Ramos (cell line): ENCODE results near the gene CYB561.

ENCODE experiments used
- in situ Hi-C: fragments of 300-500 bp; cut with MboI; formaldehyde crosslinking; loops from one replicate; pipeline ENCODE4 v1.14.3; 2022; ENCODE audit warnings: low sequenced_read_pairs; ENCODE audit not compliant: unreplicated experiment

CYB561 gene

GRCh38 chr17:63420868-63421680 is 25.0 kb downstream of the CYB561 start:
- in situ Hi-C loops: loop anchor here (5.0 to 25.0 kb wide), 2 partner anchors 196 to 734 kb away; no protein-coding TSS in a partner anchor

GRCh38 chr17:63419949-63420867 is 25.9 kb downstream of the CYB561 start:
- in situ Hi-C loops: loop anchor here (5.0 to 25.0 kb wide), 2 partner anchors 197 to 733 kb away; no protein-coding TSS in a partner anchor

DNA sequence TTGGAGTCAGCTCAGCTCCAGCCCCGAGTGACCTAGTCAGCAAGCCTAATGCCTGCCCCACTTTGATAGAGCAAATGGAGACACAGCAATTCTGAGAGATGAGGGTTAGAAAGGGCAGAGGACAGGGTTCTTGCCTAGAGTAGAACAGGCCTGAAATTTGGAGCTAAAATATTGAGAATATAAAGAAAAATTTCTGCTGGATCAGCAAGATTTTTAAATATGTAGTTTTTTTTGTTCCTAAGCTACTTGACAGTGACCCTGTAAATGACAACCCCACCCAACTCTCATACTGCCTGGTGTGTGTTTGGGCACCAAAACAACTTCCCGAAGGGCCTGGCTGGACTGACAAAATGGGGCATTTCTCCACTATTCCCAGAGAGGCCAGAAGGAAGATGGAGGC is 26.7 kb downstream of the CYB561 start:
- in situ Hi-C loops: loop anchor here (25.0 kb wide), 1 partner anchor 732 kb away; no protein-coding TSS in a partner anchor

DNA sequence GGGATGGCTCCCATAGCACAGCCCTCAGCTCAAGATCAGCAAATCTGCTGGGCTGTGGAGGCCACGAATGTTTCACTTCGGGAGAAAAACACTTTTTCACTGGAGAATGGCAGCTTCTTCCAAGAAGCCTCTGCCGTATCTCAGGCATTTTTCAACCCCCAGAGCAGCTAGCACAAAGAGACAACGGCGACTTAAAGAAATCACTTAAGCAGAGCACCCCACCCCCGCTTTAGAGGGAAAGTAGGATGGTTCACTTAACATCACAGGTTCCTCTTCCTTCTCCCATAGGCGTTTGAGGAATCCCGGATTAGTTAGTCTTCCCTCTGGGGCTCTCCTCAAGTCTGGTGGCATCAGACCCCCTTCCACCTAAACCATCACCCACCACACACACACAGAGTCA is 27.6 kb downstream of the CYB561 start:
- in situ Hi-C loops: loop anchor here (25.0 kb wide), 1 partner anchor 731 kb away; no protein-coding TSS in a partner anchor

DNA sequence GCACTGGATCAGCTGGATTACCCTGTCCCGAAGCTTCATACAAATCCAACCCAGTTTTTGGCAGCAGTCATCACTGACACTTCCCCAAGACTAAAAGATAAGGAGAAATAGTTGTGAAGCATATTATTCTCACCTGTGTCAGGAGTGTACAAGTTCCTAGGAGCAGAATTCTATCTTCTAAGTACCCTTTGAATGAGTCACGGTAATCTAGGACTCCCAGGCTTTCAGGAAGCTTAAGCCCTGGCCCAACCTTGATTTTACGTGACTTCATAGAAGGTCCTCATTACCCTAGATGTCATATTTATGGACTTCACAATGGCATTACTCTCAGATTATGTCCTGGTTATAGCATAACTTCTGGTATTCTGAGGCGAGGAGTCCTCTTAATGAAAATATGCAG is 31.9 kb downstream of the CYB561 start:
- in situ Hi-C loops: loop anchor here (25.0 kb wide), 1 partner anchor 727 kb away; no protein-coding TSS in a partner anchor

GRCh38 chr17:63413128-63413527 is 33.0 kb downstream of the CYB561 start:
- in situ Hi-C loops: loop anchor here (25.0 kb wide), 1 partner anchor 726 kb away; no protein-coding TSS in a partner anchor

DNA sequence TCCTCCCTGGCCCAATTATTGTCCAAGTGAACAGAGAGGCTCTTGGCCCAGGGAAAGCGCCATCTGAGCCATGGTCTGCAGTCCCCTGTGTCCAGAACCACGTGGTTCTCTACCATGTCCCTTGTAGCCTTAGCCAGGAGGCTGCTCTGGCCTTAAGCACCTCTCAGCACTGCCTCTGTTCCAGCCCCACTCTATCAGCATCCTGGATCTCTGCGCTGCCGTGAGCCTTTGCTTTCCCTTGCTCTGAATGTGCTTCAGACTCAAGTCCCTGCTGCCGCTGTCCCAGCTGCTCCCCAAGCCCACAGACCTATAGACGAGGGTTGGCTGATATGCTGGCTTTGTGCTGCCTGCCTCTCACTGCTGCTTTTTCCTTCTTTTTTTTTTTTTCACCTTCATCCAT is 33.9 kb downstream of the CYB561 start:
- in situ Hi-C loops: loop anchor here (25.0 kb wide), 1 partner anchor 725 kb away; no protein-coding TSS in a partner anchor

DNA sequence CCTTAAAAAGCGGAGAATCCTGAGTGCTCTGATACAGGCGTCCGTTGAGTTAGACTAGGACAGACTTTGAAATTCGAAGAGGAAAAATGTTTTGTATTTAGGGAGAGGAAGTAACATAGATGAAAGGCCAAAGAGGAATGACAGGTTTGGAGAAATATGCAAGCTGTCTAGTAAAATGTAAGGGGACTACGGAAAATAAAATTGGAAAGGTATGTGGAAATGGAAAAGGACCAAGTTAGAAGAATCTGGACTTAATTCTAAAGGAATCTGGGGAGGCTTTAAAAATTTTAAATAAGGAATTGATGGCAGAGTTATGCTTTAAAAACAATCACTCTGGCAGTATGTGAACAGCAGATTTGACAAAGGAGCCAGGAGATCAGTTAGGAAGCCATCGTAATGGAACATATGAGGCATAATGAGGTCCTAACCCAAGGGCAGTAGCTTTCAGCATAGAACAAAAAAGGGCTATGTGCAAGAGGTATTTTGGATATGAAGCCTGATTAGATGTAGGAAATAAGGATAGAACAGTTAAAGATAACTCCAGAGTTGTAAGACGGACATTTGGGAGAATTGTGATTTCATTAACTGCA is 38.3 kb downstream of the CYB561 start:
- in situ Hi-C loops: loop anchor here (25.0 kb wide), 1 partner anchor 721 kb away; no protein-coding TSS in a partner anchor

DNA sequence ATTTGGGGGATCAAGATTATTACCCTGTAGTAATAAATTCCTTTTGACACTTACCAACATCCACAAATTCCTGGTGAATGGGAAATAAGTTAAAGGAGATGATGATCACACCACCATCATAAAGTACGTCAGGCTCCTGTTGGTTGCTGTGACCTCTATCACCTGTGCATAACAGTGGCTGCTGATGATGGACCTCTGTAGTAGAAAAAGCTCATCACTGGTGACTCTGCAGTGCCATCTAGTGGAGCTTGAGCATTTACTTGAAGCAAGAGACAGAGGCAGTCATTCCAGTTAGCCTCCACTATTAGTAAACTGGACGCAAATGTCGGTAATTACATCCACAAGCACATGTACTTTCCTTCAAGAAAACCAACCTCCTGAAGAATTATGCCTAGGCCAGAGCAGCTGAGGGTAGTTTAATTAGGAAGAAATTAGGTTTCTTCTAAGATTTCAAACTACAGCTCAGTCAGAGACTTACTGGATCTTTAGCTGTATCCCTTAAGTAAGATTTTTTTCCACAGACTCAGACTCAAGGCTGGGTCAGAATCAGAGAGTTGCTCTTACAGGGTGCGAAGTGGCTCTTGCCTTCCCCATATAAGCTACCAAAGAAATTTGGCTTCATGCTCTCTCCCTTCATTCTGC is 39.3 kb downstream of the CYB561 start:
- in situ Hi-C loops: loop anchor here (25.0 kb wide), 1 partner anchor 720 kb away; no protein-coding TSS in a partner anchor

GRCh38 chr17:63405741-63406261 is 40.3 kb downstream of the CYB561 start:
- in situ Hi-C loops: loop anchor here (25.0 kb wide), 1 partner anchor 718 kb away; no protein-coding TSS in a partner anchor

GRCh38 chr17:63405020-63405419 is 41.1 kb downstream of the CYB561 start:
- in situ Hi-C loops: loop anchor here (25.0 kb wide), 1 partner anchor 718 kb away; no protein-coding TSS in a partner anchor

DNA sequence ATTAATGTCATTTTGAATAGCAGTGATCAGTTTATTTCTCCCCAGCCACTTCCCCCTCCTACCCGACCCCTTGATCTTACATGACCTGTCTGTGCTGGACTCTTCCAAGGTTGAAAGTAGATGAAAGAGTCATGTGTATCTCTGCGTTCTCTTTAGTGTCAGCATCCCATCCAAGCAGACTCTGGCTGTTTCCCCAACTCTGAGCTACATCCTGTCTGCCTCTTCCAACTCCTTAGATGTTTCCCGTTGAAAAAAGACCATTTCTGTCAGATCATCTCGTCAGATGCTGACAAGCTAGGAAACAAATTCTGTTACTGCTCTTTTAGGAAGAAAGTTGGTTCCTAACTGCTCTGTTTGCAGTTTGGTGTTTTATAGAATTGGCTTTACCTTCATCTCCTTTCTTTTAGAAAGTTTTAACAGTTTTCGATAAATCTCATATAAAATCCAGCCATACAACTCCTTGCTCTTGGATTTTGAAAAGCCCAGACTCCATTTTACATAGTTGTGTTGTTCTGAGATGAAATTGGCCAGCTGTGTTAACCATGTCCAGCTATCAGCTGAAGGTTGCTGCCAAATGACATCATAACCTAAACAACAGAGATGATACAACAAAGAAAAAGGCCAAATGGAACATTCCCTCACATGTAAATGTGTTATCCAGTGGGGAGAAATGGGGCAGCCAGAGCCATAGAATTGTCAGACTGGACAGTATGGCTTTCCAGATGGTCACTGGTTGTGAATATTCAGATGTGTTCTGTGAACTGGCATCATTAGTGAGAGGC is 43.5 kb downstream of the CYB561 start:
- in situ Hi-C loops: loop anchor here (25.0 kb wide), 1 partner anchor 715 kb away; no protein-coding TSS in a partner anchor

DNA sequence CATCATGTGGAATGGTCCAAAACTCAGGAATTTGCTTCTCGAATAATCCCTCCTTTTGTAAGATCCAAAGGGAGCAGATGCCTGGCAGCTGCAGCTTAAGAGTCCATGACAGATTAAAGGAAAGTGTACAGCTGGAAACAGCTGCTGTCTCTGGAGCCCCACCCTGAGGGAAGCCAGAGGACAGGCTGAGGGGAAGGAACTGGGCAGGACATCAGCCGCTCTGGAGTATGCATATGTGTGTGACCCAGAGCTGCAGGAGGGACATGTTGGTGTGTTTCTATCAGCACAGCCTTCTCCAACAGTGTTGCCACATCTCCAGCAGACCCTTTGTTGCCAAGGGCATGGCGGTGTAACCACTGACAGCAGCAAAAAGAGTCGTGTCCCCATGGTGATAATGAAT is 46.2 kb downstream of the CYB561 start:
- in situ Hi-C loops: loop anchor here (25.0 kb wide), 1 partner anchor 713 kb away; no protein-coding TSS in a partner anchor

- in situ Hi-C loops: no loop called here
These were observed 46.8 kb downstream of the CYB561 start for GRCh38 chr17:63399316-63399715.

DNA sequence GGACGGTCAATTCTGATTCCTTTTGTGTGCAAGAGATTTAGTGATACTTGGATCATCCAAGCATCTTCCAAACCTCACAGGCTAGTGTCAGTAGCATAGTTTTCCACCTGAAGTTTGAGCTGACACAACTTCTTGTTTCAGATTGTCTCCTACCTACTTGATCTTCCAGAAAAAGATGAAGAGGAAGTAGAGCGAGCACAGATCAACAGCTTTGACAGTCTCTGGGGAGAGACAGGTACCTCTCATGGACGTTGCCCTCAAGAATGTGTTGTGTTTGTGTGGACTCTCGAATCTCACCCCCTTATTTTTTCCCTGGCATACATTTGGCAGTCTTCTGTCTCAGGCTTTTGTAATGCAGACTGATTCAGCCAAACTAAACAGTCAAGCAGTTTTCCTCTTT is 47.4 kb downstream of the CYB561 start:
- in situ Hi-C loops: no loop called here

- in situ Hi-C loops: no loop called here
These were observed 50.9 kb downstream of the CYB561 start for GRCh38 chr17:63395075-63395805.

- in situ Hi-C loops: no loop called here
These were observed 56.0 kb downstream of the CYB561 start for GRCh38 chr17:63390090-63390489.
